ENCODE results near the gene PRR22. TPM values are rescaled to one million over a fixed set of nuclear protein-coding genes. Genes with fewer than 3 reads are reported as not detected.
A peak's percentile ranks its signal among the peaks of the same experiment; 100 is the strongest.

Gene PRR22
- total and polyA plus RNA-seq, 9 of the 15 experiments (the other 6 are each of a cell fraction or from before 2014, with no cell fraction given) = 0.03 to 12.0 (median 2.0) TPM; not detected in 1

GRCh38 chr19:5801796-5802619 lies 17.5 kb upstream of the PRR22 start (continued):
- TF ChIP-seq ZNF277 (CRISPR knock-in tag; IDR thresholded peaks at IDR 0.05; ENCODE audit: borderline replicate concordance) (no peak), ARID3A (IDR thresholded peaks at IDR 0.05; ENCODE audit: borderline replicate concordance, low read depth, low read length) (no peak), CHD7 (IDR thresholded peaks at IDR 0.05; ENCODE audit: low read depth, low read length) (no peak), SIN3A (IDR thresholded peaks at IDR 0.05; ENCODE audit: borderline replicate concordance in 2 of 2, control insufficient read depth in 1 of 2, low read depth in 2 of 2, low read length in 2 of 2) (peak in 1 of 2 experiments; percentile 91; a peak in 1 of 4 replicates), L3MBTL2 (IDR thresholded peaks at IDR 0.05) (0 out of 2 replicates have a peak, but pooled peaks have one; percentile 15), TARDBP (IDR thresholded peaks at IDR 0.05) (no peak), ZBTB7A (IDR thresholded peaks at IDR 0.05; ENCODE audit: borderline replicate concordance, control insufficient read depth, low read depth, low read length) (peak; percentile 66), VEZF1 (CRISPR knock-in tag; IDR thresholded peaks at IDR 0.05) (peak; percentile 57; the same call in 1 of the 2 replicates), ZNF174 (CRISPR knock-in tag; IDR thresholded peaks at IDR 0.05) (no peak)

All from K562 (cell line).